ENCODE measurements around the gene MYO5A.

The MYO5A gene

DNA sequence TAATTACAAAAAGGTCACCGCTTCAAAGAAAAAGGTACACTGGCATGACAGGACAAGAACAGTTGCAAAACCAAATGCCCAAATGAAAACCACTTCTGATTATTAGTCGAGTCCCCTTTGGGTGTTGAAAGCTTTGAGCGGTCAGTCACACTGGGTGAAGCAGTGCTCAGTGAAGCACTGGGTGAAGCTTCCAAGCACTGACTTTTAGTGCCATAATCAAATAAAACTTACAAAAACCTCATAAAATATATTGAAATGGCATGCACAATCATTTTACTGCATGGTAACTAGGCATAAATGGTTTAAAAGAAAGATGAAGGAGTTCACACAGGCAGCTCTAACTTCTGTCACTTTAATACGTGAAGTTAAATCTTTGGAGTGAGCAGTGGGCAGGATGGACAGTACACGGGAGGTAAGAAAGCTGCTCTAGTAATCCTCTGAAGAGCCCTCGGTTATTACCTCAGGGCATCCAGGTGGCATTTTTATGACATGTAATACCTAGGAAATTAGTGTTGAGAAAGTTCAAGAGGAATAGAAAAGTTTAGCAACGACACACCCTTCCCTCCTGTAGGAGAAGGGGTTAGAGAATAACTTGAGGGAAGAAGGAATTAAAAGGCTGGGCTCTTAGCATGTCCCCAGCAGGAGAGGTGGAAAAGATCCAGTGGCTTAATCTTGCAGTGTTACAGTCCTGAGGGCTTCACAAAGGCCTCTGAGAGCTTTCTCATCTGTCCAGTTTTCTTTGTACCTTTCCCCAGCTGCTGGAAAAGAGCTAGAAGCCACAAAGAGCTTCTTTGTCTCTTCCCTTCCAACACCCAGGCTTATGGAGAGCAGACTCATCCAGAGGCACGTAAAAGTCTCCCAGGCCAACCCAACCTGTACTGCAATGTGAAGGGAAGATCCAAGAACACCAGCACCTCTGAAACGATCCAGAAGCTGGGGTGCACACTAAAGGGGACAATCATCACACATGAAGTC, 168.2 kb downstream of the MYO5A start:
- no peak for DNase-seq

- no peak for DNase-seq
These were observed 169.0 kb downstream of the MYO5A start for GRCh38 chr15:52359722-52360121.

DNA sequence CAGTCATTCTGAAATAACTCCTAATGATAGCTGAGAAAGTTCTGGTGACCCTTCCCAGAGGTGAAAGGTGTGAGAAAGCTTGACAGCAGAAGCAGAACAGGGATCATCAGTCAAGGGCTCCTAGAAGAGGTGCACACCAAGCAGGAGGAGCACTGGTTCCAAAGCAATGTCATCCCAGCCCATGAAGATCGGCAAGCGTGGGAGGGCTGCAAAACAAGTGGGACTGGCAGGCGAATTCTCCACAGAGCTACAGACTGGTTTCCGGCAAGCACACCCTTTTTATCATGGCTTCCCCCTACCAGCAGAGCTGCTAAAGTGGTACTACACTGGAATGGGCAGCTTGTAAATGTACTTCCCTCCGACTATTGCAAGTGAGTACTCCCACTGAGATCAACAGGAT, 170.7 kb downstream of the MYO5A start:
- no peak for DNase-seq

- DNase-seq, result no peak
These were observed 176.6 kb downstream of the MYO5A start for GRCh38 chr15:52352086-52352485.

DNA sequence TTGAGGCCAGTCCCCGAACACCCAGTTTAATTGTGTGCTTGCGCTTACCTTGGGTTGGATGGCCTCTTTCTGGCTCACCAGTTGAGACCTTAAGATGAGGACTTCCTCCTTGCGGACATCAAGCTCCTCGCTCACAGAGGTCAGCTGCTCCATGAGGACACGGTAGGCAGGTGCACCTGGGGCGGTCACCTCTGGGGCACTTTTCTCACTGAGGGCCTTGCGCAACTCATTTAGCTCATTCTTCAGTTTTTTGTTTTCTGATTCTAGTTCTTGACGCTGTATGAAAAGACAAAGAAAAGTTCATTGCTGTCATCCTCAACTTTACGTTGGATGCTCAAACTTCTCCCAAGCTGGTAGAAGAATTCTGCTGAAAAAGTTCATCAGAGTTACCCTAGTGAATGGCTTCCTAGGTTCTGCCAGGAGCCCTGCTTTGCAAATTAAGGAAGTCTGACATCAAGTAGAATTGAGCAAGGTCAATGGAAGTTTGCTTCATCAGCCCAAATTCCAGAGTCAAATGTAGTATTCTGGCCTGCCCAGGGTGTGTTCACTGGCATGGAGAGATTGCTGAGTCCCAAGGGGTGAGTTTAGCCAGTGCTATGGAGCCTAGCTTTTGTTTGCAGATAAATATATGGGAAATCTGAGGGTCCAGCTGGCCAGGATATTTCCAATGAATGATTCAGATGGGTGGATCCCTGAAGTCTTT, 177.3 kb downstream of the MYO5A start:
- no peak for DNase-seq

DNA sequence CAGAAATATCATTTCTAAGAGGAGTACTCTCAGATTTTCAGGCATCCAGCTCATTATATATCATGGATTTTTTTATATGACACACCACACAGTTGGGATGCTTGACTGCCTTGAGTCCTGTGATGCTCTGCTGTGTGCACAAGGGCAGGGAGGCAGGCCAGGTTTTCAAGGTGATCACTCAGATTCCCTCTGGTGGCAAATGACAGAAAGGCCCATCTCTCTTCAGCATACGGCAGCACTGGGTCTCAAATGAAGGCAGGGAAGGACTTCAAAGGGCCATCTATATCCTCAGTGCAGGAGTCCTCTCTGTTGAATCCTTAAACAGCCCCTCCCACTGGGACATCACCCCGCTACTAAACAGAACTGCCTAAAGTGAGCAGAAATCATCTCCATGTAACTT, 178.3 kb downstream of the MYO5A start:
- no peak for DNase-seq

- DNase-seq, result no peak
These were observed 179.5 kb downstream of the MYO5A start for GRCh38 chr15:52349052-52349700.

DNA sequence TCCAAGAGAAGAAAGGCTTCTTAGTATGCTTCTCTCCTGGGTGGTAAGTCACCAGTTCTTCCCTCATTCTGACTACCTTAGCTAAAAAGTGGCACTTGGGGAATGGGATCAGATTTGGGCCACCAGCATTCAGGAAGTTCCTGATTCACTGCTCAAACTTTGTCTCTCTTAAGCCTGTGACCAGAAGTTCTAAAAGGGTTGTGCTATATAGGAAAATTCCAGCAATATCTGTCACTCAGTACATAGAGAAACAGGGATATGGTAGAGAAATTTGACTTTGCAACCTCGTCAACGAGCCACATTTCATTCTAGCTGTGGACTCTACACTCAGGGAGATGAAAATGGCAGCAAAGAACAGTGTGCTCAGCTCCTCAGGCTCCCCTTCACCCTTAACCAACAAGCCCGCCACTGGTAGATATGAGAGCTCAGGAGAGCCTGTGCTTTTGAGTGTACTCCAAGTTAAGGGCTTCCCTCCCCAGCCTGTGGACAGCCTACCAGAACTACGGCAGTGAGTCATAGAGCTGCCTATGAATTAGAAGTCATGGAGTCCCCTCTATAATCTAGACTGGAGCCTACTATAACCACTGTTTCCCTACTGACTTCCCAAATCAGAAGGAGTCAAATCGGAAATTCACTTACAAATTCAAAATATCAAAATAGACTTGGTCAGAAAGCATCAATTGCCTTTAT, 180.5 kb downstream of the MYO5A start:
- no peak for DNase-seq

- DNase-seq, result no peak
These were observed 184.1 kb downstream of the MYO5A start for GRCh38 chr15:52344592-52344991.

DNA sequence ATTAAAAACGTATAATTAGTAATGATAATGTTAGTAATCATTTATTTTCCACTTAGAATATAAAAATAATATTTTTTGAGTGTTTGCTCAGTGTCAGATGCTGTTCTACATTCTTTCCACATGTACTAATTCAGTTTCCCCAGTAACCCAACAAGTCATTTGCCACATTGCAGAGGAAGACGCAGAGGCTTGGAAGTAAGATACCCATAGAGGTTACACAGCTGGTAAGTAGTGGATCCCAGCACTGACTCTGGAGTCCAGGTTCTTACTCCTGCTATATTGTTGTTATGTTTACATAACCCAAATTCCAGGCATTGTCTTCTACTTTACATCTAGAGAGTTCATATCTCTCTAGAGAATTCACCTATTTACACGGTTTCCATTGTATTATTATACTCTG, 184.8 kb downstream of the MYO5A start:
- no peak for DNase-seq

DNA sequence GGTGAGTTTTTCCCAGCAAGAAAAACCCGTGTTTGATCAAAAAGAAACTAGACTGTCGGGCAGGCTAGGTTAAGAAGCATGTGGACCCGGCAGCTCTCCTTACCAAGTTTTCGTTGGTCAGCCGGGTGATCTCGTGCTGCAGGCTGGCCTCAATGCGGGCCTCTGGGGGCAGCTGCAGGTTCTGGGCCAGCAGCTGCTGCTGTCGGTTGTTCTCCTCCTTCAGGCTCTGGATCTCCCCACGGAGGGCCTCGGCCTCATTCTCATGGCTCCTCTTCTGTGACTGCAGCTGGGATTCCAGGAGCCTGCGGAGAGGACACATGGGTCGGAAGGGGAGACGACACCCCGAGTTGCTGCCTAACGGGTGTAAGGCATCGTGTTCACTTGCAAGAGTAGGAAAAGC, 188.6 kb downstream of the MYO5A start:
- DNase-seq, result no peak

GRCh38 chr15:52338891-52339290, 189.8 kb downstream of the MYO5A start:
- DNase-seq, result no peak

- no peak for DNase-seq
These were observed 190.6 kb downstream of the MYO5A start for GRCh38 chr15:52338058-52338457.

- DNase-seq, result no peak
These were observed 191.4 kb downstream of the MYO5A start for GRCh38 chr15:52337198-52337853.

DNA sequence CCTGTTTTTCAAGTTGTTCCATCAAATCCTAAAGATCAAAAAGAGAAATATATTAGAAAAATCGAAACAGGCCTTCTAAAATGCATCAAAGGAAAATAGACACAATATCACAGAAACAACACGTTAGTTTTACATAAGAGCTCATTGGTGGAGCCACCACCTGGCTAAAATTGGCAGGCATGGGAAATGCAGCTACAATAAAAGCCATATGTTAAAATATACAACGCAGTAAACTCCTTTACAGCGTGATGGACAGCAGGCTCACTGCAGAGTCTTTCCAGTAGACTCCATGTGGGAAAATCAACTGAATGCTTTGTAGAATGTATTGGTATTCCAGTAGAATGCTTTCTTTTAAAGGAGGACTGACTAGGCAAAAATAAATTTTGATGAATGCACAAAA, 192.2 kb downstream of the MYO5A start:
- DNase-seq, result no peak

DNA sequence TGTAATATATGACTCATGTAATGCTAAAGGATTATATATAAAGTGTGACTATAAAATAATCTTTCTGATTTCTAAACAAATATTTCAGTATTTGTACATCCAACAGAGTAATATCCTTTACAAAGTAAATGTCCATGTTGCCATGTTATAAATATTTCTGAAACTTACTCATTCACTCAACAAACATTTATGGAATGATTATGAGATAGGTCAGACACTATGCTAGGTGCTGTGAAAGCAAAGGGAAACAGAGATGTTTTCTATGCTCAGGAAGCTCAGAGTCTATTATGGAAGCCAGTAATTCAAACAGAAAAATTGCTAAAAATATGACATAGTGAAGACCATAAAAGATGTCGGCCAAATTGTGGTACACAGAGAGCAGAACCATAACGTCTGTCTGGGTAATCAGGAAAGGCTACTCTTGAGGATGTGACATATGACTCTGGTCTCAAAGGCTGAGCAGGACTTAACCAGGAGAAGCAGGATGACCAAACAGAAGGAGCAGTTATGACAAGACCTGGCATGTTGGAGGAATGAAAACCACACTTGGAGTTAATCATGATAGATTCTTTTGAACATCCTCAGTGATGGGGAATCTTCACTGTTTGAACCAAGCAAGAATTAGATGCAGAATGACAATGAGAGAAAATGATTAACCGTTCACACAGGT, 194.1 kb downstream of the MYO5A start:
- no peak for DNase-seq

- peak; percentile 6 for DNase-seq
These were observed 197.0 kb downstream of the MYO5A start for GRCh38 chr15:52331490-52332240.

DNA sequence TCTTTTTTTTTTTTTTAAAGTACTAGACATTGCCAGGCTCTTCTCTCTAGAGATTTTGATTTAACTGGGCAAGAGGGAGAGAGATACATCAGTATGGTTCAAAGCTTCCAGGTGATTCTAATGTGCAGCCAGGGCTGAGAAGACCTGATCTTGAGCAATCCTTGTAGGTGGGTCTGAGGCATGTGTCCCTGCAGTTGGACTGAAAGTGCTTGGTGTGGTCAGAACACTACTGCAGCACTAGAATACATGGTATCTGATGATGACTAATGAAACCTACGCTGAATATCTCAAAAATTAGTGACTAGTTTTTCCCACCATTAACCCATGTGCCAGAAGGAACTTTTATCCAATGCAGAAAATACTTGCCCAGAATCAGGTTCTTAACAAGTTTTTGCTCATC, 198.7 kb downstream of the MYO5A start:
- DNase-seq, result no peak

DNA sequence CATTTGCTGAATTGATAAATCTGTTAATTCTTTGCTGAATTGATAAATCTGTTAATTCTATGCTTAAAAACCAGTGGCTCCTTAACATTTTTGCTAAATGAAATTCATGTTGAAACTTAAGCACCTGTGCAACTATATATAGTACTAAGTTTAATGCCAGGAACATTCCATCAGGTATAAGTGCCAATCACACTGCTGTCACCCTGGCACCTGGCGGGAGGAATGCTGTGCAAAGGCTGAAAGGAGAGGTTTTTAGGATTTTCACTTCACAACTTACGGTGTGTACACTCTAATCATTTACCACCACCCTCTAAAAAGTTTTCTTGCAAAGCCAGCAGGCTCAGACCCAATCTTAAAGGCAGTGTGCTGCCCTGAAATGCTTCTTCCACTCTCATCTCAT, 199.5 kb downstream of the MYO5A start:
- no peak for DNase-seq

- DNase-seq, result no peak
These were observed 200.0 kb downstream of the MYO5A start for GRCh38 chr15:52328680-52329079.

DNA sequence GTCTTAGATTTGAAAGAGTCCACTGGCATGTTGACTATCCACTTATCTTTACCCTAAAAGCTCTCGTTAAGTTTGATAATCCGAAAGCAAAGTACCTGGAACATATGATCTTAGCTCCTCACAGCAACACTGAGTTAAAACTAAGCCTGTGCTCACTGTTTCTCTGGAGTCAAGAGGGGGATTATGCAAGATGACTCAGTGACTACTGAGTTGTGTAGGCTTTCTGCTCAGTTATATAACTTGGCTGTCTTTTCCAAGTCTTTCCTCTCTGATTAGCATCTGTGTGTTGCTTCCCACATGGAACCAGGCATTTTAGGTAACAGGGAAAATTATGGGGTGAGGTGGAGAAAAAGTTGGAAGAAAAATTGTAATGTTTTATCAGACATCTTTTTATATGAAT, 201.9 kb downstream of the MYO5A start:
- DNase-seq, result no peak
